Daoy (cell line): Measurements from ENCODE around the gene NPAS3. TPM values are rescaled to one million over a fixed set of nuclear protein-coding genes. Genes with fewer than 3 reads are reported as not detected.

ENCODE experiments used
- DNase-seq: peaks from one replicate; pipeline ENCODE4 v3.0.0-alpha.2; 2015; ENCODE audit warnings: low read depth
- total RNA-seq: library from RNA; depleted of rRNA; stranded (reverse); fragments of >200 nt; shearing (Covaris generic); gene quantifications from 2 replicates; pipeline ENCODE4 v1.2.3, GENCODE V29; 2014

NPAS3 gene
- total RNA-seq, 1 experiment from 2014 or later, result 1.9 TPM

GRCh38 chr14:33554988-33555387, 616.3 kb downstream of the NPAS3 start:
- no peak for DNase-seq

DNA sequence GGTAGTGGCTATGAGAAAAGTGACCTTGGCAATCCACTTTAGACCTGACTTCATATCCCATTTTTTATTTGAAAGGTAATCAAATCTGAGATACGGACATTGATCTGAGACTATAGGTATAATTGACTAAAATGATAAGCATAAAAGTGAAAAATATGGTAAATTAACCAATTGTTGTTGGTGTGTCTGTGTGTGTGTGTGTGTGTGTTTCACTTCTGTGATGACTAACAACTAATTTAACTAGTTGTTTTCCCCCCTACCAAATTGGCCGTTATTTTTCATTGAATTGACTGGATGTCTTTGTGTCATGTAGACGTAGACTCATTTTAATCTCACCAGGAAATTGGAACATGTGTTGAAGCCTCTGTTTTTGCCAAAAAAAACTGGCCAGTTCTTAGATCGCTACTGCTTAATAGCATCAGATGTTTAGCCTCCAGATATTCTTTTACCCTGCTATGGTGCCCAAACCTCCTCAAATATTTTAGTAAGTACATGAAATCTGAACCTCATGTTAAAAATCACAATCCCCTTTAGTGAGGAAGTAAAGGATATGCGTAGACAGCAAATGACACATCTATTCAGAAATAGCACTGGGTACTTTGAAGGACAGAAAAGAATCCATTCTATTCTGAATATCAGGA, 617.2 kb downstream of the NPAS3 start:
- DNase-seq, result peak; percentile 47

- DNase-seq, result peak; percentile 59
These were observed 617.9 kb downstream of the NPAS3 start for GRCh38 chr14:33556382-33557121.

GRCh38 chr14:33560718-33561431, 622.2 kb downstream of the NPAS3 start:
- no peak for DNase-seq

DNA sequence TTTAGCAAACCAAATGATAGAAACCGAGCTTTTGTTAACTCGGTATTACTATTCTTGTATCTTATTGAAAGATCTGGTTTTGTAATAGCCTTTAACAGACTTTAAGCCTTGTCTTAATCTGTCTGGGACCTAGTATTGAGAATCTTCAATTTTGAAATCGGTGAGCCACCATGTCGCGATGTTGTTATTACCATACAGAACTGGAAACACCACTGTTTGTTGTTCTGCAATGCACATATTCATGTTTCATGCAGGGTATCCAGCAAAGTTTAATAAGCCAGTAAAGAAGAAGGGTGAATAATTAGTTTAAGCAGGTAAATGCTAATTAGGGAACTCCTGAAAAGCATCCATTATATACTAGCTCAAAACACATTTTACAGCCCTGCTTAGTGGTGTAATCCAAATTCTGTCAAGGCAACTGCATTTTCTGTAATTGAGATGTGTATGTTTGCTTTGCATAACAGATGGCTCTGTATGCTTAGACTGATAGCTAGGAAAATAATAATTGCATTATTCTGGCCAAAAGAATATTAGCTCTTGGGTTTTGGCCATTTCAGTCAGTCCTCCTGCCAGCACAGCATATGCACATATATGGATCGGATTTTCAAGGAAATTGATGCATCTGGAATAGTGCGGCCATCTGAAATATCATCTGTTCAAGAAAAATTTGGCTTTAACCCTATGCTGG, 623.0 kb downstream of the NPAS3 start:
- DNase-seq, result no peak

GRCh38 chr14:33563191-33563900, 624.7 kb downstream of the NPAS3 start:
- DNase-seq, result peak; percentile 33

- DNase-seq, result no peak
These were observed 625.2 kb downstream of the NPAS3 start for GRCh38 chr14:33563901-33564197.

DNA sequence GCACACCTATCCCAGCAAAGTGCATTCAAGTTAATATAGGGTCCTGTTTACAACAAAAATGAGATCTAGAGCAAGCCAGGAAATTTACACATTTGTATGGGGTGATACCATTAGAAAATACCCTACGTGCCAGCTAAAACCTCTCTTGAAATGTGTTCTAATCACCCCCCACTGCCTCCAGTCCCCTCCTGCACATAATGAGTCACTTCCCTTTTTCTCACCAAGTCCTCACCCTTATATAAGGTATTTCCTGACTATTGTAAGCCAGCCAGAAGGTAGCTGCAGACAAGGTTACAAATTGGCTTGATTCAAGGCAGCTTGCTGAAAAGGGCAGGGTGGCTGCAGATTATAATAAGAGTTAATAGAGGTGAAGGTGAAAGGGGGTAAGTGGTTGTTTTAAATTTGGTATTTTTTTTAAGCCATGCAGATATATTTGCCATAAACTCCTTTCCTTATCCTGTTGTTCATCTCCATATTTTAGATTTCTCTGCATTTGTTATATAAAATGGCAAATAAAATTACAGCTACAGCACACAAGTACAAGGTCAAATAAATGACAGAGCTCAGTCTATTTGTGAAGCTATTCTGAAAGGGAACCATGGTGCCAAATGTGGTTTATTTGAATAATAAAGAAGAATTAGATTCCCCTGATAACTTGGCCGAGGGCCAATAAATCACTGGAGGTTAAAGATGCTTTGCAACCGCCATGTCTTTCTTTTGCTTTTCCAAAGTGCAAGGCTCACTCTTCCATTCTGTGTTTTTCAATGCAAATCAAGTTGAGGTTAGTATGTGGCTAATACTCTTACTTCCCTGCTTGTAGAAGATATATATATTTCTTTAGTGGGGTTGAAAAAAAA, 626.3 kb downstream of the NPAS3 start:
- peak; percentile 95 for DNase-seq

GRCh38 chr14:33566082-33566481, 627.4 kb downstream of the NPAS3 start:
- DNase-seq, result peak; percentile 33

DNA sequence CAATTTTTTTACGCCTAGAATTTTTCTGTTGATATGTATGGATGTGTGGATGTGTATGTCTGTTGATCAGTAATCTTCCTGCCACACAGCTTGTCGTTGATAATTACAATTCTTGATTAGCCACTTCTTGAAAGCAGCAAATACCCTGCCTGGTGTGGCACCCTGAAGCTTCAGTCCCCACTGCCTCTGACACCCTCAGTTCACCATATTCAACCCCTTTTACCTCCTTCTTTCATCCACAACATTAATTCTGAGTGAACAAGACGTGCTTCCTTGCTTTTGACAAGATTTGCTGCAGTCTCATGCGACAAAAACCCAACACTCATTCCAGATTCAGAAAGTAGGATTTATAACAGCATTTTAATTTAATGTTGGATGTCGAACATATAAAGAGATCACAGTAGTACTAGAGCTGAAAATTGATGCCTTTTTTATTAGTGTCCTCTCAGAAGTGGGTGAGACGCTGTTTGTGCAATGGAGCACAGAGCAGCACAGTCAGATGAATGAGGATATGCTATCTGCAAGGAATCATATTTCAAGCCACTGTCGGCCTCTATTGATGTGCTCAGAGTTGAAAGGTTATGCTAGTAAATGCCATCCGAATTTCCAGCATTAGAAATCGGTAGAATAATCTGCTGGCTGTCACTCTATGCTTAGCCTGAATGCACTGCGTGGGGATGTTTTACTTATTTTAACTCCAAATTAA, 628.5 kb downstream of the NPAS3 start:
- peak; percentile 50 for DNase-seq

GRCh38 chr14:33567731-33568130, 629.1 kb downstream of the NPAS3 start:
- DNase-seq, result peak; percentile 62

DNA sequence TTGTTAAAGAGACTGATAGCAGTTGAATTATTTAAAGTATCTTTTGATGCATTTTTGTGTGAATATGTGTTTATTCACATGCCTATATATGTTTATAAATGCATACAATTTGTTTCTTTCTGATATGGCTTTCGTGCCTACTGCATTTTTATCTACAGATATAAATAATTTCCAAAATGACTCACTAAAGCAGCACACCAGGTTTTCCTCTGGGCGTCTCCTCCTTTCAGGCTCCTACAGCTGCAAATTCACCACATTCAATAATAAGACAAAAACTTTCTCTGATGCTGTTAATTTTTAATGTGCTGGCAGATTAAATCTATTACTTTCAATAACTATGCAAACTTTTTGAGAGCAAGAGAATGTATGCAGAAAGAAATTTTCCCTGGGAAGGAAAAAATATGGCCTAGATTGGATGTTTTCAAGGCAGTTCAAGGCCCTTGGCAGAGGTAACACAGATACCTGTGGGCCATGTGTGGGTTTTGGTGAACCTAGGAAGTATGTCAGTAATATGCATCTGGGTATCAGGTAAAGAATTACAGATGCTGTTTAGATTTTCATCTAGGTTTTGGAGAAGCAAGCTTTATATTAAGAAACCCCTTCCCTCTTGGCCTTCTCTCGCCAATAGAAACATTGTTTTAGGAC, 630.4 kb downstream of the NPAS3 start:
- DNase-seq, result peak; percentile 54

GRCh38 chr14:33569821-33570687, 631.4 kb downstream of the NPAS3 start:
- DNase-seq, result no peak

DNA sequence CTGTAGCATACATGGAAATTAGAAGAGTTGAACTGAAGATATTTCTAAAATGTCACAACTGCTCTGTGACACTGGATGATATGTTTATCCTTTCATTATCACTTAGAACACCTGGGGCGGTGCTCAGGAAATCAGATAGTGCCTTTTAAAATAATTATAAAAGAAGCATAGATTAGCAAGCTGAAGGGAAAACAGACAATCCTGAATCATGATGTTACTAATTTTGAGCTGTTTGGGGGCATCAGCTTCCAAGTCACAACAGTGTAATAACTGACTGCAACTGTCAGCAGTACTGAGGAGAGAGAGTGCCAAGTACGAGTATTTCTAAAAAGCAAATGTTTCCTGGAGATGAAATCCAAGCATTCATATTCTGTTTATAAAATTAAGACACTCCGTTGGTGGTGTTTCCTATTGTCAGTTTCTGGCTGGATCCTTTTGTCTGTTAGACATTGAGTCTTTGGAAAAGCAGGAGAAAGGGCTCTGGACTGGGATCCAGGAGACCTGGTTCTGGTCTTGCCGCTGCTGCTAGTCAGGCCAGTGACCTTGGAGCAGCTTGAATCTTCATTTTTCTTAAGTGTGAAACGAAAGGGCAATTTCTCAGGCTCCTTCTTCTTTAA, 632.1 kb downstream of the NPAS3 start:
- no peak for DNase-seq

GRCh38 chr14:33573301-33573880, 634.7 kb downstream of the NPAS3 start:
- DNase-seq, result no peak

GRCh38 chr14:33576014-33576413, 637.3 kb downstream of the NPAS3 start:
- DNase-seq, result no peak

GRCh38 chr14:33578461-33579216, 640.0 kb downstream of the NPAS3 start:
- no peak for DNase-seq
